Activated CD4-positive, alpha-beta T cell treated with anti-CD3 and anti-CD28 coated beads, Interleukin-2, amount 50 U/mL, for 16 hours (primary cell): ENCODE results near the gene G6PC3.
"Not testable (repeated sequence)": the region's sequence is repeated elsewhere in the genome, so short reads cannot be mapped to it uniquely, and the experiment has no call there.

Source experiments
- DNase-seq: peaks from one replicate; pipeline ENCODE4 v3.0.0-alpha.2; 2020

Gene G6PC3

DNA sequence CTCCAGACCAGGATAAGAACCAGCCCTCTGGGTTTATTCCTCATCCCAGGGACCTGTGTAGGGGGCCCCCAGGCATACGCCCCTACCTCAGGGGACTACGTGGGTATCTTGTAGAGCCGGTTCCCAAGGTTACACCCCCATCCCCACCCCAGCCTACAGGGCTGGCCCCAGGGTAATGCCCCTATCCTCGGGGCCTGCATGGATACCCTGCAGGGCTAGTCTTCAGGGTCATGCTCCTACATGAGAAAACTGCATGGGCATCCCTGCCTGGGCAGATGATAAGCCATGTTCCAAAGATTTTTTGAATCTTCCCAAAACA, 38.7 kb downstream of the G6PC3 start:
- no peak for DNase-seq

DNA sequence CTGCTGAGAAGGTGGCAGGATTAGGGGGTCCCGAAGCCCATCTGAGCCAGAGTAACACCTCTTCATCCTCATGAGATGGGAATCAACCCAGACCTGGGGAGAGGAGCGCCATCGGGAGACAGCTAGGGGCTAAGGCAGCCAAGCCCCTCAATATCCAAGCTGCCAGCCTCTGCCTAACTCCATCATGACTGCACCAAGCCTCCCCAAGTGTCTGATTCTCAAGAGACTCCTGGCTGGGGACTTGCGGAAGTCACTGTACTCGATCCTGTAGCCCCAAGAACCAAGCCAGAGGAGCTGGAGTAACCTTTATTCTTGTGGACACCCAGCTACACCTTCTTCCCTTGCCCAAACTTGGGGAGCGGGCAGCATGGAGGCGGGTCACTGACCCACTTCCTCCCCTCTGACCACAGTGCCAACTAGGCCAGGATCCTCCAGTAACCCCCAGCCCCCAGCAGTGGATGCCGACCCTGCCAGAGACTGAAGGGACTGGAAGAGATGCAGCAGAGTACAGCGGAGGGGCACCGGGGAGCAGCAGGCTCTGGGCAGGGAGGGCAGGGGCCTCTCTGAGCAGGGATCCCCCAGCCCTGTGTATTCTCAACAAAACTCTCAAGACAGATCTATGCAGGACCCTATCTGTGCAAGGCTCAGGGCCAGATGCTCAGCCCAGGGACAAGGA, 39.6 kb downstream of the G6PC3 start:
- DNase-seq, result no peak

DNA sequence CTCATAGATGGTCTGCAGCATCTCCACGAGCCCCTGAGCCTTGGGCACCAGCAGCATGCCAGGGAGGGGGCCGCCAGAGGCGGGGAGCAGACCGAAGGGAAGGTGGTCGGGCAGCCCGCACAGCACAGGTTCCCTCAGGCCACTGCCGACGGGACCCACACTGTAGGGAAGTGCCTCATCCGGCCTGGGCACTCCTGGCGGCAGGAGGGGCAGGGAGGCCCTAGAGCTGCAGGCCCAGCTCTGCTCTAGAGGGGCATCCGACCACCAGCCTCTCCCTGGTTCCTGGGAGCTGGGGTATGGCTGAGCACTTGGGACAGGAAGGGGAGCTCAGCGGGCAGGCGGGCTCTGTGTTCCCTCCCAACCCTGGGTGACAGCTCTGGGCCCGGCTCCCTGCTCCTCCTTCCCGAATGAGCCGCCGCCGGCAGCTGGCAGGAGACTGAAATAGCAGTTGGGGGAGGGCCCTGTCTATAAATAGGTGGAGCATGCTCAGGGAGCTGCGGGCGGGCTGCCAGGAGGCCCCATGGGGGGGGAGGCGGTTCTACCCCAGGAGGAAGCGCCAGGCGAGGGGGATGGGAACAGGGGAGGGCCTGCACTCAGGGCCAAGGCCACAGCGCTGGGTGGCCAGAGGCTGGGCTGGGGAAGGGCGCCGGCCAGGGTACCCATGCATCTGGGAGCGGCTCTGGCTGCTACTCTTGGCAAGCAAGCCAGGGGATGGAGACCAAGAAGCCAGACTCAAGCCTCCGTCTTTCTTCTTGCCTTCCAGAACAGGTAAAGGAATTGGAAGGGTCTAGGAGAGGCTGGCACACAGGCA, 40.5 kb downstream of the G6PC3 start:
- DNase-seq, result peak; percentile 52

DNA sequence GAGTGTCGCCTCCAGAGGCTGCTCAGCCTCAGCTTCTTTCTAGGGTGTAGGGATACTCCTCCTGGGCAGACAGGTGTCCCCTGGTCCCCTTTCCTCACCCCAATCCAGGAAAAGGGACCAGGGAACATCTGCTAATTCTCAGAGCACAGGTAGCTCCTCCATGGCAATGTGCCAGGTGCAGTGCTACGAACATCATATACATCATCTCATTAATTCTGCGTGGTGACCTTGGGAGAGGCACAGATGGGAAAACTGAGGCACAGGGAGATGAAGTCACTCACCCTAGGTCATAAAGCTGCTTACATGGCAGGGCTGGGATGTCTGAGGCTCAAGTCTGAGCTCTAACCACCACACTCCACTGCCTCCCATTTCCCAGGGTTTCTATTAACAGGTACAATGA, 41.2 kb downstream of the G6PC3 start:
- DNase-seq, result no peak

DNA sequence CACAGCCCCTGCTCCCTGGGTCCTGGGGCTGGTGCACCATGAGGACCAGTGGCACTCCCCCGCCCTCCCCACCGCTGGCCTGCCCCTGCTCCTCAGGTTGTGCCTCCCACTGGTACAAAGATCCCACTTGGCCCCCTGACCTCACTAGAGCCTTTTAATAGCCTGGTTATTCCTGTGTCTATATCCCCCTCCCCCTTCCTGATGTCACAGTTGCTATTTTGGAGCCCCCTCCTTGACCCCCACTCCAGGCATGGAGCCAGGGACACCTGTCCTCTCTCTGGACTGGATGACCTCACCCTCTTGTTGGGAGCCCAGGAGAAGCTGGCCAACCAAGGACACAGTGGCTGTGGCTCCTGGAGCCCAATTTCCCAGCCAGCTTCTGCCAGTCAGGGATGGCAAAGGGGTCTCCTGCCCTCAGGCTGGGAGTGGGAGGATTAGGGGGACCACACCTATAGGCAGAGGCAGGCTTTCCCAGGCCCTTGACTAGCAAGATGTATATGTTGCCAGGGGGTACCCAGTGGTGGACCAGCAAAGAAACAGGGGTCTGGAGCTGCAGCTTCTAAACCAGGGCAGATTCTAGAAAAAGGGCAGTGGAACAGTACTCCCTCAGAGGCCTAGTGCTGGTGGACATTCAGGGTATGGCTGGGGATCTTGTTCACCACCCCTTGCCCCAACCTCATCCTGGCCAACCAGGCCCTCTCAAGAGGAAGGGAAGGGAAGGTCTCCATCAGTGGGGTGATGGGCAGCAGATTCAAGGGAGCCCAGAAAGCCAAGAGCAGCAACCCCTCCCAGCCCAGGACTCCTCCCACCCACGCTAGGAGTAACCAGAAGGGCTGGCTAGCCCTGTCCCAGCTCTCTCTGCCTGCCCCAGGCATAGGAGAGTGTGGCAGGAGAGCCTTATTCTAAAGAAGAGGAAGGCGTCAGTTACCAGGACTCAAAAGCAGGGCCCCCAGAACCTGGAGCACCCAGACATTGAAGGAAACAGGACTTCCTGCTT, 42.0 kb downstream of the G6PC3 start:
- DNase-seq, result no peak

DNA sequence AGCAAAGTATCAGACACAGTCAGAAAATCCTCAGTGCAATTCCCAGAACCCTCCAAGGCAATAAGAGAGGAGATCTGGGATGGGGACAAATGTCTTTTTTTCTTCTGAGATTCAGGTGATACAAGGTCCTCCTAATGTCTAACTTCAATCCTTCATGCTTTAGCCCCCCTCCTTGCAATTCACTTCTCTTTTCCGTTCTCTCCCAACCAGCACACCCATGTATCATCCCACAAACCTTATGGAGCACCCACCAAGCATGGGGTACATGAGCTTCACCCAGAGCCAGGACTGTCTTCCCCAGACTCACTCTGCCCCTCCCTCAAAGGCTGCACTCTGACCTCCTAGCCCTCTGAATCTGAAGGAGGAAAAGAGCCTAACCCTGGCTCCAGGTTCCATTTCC, 42.8 kb downstream of the G6PC3 start:
- no peak for DNase-seq

DNA sequence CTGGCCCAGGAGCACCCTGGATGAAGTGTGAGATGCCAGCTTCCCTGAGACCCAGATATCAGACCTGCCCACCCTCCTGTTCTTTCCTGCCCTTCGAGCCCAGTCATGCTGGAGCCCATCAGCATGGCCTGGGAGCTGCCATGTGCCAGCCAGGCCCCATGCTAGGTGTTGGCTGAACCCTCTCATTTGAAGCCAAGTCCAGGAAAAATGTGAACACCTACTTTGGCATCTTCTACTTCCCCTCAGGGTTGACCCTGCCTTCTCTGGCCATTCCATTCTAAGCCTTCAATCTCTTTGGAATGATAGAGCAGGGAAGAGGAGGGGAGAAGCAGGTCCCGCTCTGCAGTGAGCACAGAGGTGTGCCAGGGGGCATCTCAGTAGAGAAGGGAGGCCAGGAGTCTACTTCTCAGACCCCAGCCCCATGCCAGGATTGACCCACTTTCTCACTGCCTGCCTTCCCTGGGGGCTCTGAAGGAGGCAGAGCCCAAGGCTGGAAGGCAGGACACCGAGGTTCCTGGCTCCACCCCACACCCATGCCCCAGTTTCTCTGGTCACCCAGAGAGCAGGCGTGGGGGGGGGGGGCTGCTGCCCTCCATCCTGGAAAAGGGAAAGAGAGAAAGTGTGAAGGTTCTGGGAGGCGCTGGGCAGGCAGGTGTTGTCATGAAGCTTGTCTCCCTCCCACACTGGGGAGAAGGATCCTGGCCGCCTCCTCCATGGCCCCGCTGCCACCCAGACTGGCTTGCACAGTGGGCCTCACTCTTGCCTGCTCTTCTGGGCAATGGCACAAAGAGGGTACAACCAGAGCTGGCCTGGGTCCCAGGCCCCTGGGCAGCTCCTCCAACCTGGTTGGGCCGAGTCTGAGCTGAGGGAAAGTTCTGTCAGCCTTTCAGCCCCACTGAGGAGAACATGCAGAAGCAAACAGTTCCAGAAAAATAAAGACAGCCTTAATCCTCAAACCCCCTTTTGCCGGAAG, 43.6 kb downstream of the G6PC3 start:
- no peak for DNase-seq

DNA sequence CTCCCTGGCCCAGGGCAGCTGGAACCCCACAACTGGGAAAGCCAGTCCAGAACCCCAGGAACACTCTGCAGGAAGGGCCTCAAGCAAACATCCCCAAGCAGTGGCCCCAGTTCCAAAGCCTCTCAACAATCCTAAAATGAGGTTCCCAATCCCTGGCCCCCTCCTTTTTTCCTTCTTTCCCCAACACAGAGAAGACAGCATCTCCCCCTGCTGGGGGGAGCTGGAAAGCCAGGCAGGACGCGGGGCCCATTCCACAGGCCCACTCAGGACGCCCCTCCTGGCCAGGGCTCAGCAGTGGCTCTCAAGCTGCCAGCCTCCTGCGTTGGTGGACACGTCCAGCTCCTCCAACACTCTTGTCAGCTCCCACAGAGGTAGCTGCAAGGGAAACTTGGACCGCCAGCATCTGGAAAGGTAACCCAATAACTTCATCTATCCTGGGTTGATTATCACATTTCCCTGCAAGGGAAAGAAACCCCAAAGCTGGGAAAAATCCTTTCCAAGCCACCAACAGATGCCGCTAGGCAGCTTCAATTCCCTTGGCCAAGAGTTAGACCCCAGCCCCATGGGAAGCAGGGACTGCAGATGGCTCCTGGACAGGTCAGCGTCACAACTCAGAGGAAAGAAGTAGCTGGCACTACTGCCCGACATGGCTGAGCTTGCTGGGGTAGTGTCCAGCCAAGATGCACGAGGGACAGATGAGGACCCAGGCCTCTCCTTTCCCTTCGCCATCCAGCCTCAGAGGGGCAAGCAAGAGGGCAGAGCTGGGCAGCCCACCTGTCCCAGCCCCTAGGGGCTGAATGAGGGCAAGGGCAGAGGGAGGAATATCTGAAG, 45.3 kb downstream of the G6PC3 start:
- DNase-seq, result no peak

DNA sequence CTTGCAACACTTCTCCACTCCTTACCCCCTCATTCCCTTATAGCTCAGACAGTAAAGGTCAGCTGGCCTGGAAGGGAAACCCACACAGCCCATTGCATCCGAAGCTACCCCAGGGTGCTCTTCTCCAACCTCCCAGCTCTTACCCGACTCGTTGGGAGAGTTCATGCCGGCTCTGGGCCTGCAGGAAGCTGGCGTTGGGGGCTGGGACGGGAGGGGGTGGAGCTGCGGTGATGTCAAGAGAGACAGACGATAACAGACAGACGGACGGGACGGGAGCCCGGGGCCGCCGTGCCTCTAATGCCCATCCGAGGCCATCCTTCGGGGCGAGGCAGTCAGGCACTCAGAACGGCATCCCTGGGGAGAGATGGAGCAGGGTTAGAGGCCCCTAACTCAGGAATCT, 46.8 kb downstream of the G6PC3 start:
- no peak for DNase-seq

DNA sequence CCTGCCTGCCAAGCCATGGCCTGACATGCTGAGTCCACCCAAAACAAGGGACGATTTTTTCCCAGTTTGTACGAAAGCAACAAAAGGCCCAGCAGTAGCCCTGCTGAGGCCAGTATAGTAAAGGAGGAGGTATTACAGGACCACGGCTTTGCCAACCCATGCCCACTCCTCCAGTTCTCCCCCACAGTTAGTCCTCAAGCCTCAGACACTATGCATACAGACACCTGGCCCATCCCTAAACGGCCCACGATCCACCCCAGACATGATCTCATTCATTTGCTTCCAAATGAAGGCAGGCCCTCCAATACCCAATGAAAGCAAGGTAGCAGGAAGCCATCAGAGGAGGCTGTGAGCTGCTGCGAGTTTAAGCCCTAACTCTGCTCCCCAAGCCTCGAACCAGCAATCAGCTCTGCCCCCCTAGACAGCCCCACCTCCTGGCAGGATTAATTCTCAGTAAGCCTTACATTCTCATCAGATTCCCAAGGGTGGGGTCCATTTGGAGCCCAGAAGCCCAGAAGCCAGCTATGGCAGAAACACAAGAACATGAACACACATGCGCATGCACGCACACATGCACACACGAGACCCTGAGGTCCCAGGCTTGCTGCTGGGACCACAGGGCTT, 48.0 kb downstream of the G6PC3 start:
- no peak for DNase-seq

DNA sequence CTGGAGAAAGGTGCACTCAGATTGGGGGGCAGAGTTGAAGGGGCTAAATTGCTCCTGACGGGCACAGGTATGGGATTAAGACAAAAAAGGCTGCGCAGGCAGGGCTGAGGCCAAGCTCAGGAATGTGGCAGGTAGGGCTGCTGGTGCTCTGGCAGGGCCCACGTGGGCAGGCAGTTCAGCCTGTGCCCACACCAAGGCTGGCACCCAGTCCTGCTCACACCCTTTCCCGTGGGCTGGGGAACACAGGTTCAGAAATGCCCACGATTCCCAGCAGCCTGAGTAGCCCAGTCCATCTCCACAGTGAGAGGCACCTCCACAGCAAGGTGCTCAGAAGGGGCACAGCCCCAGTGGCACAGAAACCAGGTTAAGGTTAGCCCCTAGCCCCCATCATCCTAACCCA, 48.5 kb downstream of the G6PC3 start:
- DNase-seq, result no peak

DNA sequence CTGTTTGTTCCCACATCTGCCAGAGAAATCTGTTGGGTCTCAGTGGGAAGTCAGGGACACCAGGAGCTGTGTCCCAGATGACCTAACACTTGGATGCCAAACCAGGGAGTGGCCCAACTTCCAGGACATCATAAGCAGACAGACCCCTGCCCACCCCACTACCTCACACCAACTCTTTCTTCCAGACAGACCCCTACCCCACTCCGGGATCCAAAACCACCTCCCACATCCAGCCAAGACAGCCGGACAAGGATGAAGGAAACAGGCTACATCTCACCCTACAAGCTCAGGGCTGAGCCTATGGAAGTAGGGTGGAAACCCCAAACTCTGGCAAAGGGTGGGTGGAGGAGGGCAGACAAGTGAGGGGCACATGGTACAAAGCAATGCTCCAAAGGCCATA, 49.3 kb downstream of the G6PC3 start:
- DNase-seq, result no peak

DNA sequence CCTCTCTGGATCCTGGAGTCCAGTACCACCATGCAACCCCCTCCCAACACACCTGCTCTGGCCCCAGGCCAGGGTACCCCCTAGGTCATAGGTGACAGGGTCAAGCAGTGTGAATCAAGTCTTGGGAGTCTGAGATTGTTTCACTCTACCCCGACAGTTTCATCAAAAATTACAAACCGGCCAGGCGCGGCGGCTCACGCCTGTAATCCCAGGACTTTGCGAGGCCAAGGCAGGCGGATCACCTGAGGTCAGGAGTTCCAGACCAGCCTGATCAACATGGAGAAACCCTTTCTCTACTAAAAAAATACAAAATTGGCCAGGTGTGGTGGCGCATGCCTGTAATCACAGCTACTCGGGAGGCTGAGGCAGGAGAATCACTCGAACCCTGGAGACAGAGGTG, 49.7 kb downstream of the G6PC3 start:
- DNase-seq, result not testable (repeated sequence)

DNA sequence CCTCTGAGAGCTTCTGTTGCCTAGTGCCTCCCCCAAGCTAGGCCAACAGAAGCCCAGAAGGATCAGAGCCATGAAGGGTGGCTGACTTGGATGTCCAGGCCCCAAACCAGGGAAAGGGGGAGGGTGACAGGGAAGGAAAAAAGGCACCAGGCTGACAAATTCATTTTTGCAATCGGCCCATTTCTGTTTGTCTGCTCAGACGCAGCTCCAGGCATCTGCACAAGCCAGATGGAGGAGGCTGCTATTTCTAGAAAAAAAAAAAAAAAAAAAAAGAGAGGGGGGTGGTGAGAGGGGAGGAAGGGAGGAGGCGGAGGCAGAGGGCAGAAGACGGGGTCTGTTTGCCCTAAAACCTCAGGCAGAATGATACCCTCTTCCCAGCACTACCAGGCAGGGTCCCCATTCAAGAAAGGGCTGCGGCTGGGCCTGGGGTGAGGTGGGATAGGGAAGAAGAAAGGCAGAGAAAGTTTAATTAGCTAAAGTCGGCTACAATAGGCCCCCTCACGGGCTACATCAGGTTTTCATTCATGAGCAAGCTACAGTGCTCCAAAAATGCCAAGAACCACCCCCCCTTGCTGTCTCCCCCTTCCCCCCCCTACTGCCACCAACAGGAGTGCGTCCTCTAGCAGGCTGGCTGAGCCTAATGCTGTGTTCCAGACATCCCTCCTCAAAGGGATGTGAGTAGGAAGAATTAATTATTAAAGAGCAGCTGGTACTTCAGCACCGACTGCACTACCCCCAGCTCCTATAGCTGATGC, 50.5 kb downstream of the G6PC3 start:
- DNase-seq, result no peak

DNA sequence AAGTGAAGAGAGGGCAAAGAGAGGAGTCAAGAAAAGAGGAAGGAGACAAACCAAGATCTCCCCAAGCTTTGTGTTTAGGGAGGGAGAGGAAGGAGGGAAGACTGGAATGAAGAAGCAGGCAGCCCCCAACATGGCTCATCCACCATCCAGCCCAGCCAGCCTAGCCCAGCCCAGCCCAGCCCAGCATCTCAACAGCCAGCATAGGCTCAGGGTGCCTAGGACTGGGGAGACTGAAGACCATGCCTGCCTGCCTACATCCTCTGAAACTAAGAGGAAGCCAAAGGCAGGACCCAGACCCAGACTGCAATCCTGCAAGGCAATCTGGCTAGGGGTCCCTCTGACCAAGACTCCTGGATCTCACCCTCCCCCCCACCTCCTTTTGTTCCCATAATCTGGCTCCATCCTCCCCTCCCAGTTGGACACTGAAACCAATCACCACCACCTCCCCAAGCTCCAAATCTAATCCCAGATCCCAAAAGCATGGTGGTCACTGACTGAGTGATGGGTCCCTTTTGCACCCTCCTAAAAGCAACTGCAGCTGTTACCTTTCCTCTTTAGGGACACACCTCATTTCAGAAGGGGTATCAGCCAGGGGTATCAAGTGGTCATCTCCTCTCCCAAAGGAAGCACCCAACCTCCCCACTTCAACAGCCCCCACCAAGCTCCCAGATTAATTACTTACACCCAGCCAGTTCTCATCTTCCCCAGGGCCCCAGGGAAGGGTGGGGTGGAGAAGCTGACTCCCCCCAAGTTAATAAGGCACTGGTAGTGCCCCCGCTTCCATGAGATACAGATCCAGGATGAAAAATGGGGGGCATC, 51.7 kb downstream of the G6PC3 start:
- DNase-seq, result no peak

DNA sequence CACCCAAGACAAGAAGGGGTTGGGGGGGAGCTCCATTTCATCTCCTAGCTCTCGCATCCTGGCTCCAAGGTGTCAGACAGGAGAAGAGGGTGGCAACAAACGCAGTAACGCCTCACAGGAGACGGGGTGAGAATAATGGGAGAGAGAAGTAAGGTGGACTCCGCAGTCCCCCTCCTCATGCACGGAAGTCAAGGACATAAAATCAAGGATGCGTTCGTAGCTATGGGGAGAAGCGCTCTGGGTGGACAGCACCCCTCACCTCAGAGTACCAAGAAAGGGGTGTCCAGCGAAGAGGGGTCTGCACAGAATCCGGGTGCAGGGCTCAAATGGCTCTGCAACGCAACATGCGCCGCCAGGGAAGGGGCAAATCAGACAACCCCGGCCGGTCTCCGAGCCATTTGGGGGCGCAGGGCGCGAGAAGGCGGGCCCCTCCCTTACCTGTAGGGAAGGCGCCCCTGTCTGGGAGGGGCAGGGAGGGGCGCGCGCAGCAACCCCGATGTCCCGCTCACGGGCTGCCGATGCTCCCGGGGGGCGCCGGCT, 52.4 kb downstream of the G6PC3 start:
- DNase-seq, result no peak

DNA sequence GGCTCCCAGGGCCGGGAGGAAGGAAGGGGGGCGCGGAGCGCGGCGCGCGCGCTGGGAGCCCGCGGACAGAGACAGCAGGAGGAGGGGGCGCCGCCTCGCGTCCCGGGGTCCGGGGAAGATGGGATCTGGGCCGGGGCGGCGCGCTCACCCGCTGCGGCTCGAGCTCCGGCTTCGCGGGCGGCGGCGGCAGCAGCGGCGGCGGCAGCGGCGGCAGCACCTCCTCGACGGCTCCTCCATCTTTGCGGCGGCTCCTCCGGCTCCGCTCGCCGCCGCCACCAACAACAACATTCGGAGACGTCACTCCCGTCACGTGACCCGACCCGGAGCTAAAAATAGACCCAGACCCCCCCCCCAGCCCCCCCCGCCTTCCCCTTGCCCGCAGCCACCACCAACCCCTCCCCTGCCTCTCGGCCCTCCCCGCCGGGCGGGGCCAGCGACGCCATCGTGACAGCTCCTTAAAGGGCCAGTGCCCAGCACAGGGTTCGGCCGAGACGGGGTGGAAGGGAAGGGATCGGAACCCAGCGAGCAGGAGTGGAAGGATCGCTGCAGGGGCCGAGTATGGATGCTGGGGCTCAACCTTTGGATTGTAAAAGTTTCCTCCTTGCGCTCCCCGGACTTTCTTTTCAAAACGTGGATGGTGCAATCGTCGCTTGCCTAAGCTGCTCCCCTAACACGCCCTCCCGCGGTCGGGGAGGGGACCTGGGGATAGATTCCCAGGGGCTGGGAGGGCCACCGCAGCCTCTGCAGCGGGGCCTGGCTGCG, 53.0 kb downstream of the G6PC3 start, which contains the start of gene HDAC5:
TSS of gene HDAC5 (minus strand) at position 286 of the 762 bp plus-strand sequence. CDS start 6,126 bp downstream, outside the sequence.
- DNase-seq, result peak; percentile 96

DNA sequence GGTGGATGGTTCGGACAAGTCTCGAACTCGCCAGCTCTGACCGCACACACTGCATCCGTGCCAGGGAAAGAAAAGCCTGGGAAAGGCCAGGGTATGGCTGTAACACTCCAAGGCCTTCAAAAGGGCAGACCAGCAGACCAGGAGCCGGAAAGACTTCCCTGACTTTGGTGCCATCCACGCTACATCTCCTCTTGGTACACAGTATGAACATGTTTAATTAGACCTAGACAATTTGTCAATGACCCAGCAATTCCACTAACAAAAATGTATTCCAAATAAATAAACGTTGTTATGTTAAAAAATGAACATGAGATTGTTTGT, 53.5 kb downstream of the G6PC3 start:
- DNase-seq, result no peak
